Measurements from ENCODE around the gene CDH4. TPM values are rescaled to one million over a fixed set of nuclear protein-coding genes. Genes with fewer than 3 reads are reported as not detected.

CDH4 gene
- total and polyA plus RNA-seq, 2 donors (not counting 3 experiments of a cell fraction or from before 2014, with no cell fraction given) = 0.17 to 0.51 TPM

DNA sequence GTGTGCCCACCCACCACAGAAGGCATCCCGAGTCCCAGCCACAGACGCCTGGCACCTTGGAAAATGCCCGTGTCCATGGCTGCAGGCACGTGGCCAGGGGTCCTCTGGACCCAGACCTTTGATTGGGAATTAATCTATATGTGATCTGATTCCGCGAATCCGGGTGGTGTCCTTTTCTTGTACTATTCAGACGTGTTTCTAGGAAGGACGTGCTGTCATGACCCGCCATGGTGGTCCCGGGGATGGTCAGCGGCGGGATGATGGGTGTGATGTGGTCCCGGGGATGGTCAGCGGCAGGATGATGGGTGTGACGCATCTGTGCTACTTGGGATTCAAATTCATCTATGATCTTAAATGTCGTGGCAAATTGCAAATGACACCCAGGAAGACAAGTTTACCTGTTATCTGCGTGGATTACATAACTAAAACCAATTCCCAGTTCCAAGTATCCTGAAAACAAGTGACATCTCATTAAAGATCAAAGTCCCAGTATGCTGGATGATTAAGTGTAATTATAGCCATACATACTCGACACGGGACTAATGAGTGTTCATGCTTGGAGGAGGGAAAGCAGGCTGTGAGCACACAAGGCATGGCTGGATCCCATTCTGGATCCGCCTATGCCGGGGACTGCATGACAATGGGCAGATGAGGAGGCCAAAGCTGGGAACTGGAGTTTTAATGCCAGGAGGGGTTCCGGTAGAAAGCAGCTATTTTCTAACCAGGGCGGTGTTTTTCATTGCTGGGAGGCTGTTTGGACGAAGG is 557.1 kb downstream of the CDH4 start:
- Histone ChIP-seq H3K27me3 (ENCODE audit: control insufficient read depth in 2 of 2, insufficient read depth in 2 of 2, low read length in 2 of 2) (no peaks in the 10 kb centered on the region), H3K9ac (replicated peaks; ENCODE audit: extremely low read depth, insufficient read depth, low read length) (no peak overlapping the region), H3K4me2 (ENCODE audit: insufficient read depth, low read length) (no peak overlapping the region), H3K27ac (ENCODE audit: insufficient read depth, low read depth, low read length) (no peak overlapping the region), H3K9me3 (replicated peaks; ENCODE audit: control insufficient read depth, insufficient read depth, low read length) (no peaks in the 10 kb centered on the region), H4K20me1 (replicated peaks; ENCODE audit: control insufficient read depth, extremely low read depth, insufficient read depth, low read length) (no peaks in the 10 kb centered on the region), H3K9me1 (replicated peaks; ENCODE audit: control insufficient read depth, extremely low read depth, insufficient read depth, low read length) (no peaks in the 10 kb centered on the region), H3K79me2 (ENCODE audit: control insufficient read depth, insufficient read depth, low read length) (no peaks in the 10 kb centered on the region), H3K36me3 (ENCODE audit: control insufficient read depth in 2 of 2, extremely low read depth in 1 of 2, insufficient read depth in 2 of 2, low read length in 2 of 2) (no peaks in the 10 kb centered on the region), H3K4me3 (replicated peaks in 1 of 3; ENCODE audit: insufficient read depth in 1 of 3, low read depth in 1 of 3, low read length in 3 of 3) (no peak overlapping the region), H2AFZ (ENCODE audit: low read depth, low read length) (no peak overlapping the region), H3K4me1 (ENCODE audit: control insufficient read depth, extremely low read depth, insufficient read depth, low read length) (no peaks in the 10 kb centered on the region)
- FAIRE-seq (no peak), DNase-seq (ENCODE audit: low read depth, low spot score) (no peak)
- ChIA-PET POLR2A (no interaction called here), CTCF (no interaction called here)
- intact Hi-C loops (cut with micrococcal nuclease) (no loop called here), dilution Hi-C loops (cut with MboI; ENCODE audit: extremely low pct_ligation_motif_present, low sequenced_read_pairs) (no loop called here)
- no TSS peak for BruUV-seq (replicated peaks)
- TF ChIP-seq JUN (IDR thresholded peaks at IDR 0.05; ENCODE audit: borderline replicate concordance, insufficient read depth, insufficient read length, low read depth) (no peak), FOS (IDR thresholded peaks at IDR 0.05; ENCODE audit: borderline replicate concordance, insufficient read depth, low read length) (no peak), GATA2 (IDR thresholded peaks at IDR 0.05; ENCODE audit: insufficient read depth, insufficient read length, low read depth, low read length) (no peak), POLR2A (IDR thresholded peaks at IDR 0.05; ENCODE audit: low read depth, low read length) (no peak)
- TF ChIP-seq, protein P1, sequence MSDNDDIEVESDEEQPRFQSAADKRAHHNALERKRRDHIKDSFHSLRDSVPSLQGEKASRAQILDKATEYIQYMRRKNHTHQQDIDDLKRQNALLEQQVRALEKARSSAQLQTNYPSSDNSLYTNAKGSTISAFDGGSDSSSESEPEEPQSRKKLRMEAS (IDR thresholded peaks at IDR 0.05; ENCODE audit: insufficient read depth, insufficient read length) = no peak
- TF ChIP-seq, protein P2, sequence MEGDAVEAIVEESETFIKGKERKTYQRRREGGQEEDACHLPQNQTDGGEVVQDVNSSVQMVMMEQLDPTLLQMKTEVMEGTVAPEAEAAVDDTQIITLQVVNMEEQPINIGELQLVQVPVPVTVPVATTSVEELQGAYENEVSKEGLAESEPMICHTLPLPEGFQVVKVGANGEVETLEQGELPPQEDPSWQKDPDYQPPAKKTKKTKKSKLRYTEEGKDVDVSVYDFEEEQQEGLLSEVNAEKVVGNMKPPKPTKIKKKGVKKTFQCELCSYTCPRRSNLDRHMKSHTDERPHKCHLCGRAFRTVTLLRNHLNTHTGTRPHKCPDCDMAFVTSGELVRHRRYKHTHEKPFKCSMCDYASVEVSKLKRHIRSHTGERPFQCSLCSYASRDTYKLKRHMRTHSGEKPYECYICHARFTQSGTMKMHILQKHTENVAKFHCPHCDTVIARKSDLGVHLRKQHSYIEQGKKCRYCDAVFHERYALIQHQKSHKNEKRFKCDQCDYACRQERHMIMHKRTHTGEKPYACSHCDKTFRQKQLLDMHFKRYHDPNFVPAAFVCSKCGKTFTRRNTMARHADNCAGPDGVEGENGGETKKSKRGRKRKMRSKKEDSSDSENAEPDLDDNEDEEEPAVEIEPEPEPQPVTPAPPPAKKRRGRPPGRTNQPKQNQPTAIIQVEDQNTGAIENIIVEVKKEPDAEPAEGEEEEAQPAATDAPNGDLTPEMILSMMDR (IDR thresholded peaks at IDR 0.05; ENCODE audit: extremely low read depth in 1 of 2, insufficient read depth in 1 of 2, low read depth in 1 of 2, low read length in 2 of 2) = no peak

Data from endothelial cell of umbilical vein (primary cell).